ENCODE measurements around the gene HSPG2. TPM values are rescaled to one million over a fixed set of nuclear protein-coding genes. Genes with fewer than 3 reads are reported as not detected.

Gene HSPG2
- total RNA-seq, 2 experiments from 2014 or later = 1.6 to 4.7 TPM

- ChIA-PET CTCF (ENCODE audit: unreplicated experiment) (interaction anchor here (0.6 kb wide), 1 partner anchor 119 kb away, joined by 3 read pairs; no protein-coding TSS in a partner anchor), POLR2A (interaction anchor here (0.7 kb wide), 2 partner anchors 105 to 298 kb away, joined by 3 to 4 read pairs; no protein-coding TSS in a partner anchor)
- Histone ChIP-seq H3K4me2 (ENCODE audit: low read length) (no peak overlapping the region), H3K79me2 (ENCODE audit: insufficient read depth, low read depth, low read length) (no peaks in the 10 kb centered on the region), H3K36me3 (ENCODE audit: insufficient read depth, low read length) (no peaks in the 10 kb centered on the region), H3K4me3 (ENCODE audit: low read depth, low read length, poor library complexity, severe bottlenecking) (no peak overlapping the region), H3K9me2 (ENCODE audit: insufficient read depth, low read length) (no peaks in the 10 kb centered on the region), H4K20me1 (ENCODE audit: insufficient read depth, low read length) (no peaks in the 10 kb centered on the region), H3K4me1 (ENCODE audit: insufficient read depth, low read length, poor library complexity, severe bottlenecking) (no peaks in the 10 kb centered on the region), H3K9me3 (ENCODE audit: low read length) (no peaks in the 10 kb centered on the region), H2AFZ (ENCODE audit: low read length) (no peak overlapping the region), H3K27ac (ENCODE audit: low read depth, low read length, poor library complexity, severe bottlenecking) (no peak overlapping the region)
- intact Hi-C loops (cut with micrococcal nuclease; ENCODE audit: unreplicated experiment) = no loop called here
- BruUV-seq (replicated peaks) = no TSS peak
- TF ChIP-seq EZH2phosphoT487 (IDR thresholded peaks at IDR 0.05; ENCODE audit: borderline replicate concordance, low read depth, low read length) = no peak
- TF ChIP-seq, protein P1, sequence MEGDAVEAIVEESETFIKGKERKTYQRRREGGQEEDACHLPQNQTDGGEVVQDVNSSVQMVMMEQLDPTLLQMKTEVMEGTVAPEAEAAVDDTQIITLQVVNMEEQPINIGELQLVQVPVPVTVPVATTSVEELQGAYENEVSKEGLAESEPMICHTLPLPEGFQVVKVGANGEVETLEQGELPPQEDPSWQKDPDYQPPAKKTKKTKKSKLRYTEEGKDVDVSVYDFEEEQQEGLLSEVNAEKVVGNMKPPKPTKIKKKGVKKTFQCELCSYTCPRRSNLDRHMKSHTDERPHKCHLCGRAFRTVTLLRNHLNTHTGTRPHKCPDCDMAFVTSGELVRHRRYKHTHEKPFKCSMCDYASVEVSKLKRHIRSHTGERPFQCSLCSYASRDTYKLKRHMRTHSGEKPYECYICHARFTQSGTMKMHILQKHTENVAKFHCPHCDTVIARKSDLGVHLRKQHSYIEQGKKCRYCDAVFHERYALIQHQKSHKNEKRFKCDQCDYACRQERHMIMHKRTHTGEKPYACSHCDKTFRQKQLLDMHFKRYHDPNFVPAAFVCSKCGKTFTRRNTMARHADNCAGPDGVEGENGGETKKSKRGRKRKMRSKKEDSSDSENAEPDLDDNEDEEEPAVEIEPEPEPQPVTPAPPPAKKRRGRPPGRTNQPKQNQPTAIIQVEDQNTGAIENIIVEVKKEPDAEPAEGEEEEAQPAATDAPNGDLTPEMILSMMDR (conservative IDR thresholded peaks at IDR 0.05; ENCODE audit: low read length) = no peak
- DNase-seq (ENCODE audit: low spot score) = no peak
Measured at GRCh38 chr1:21878009-21878773, 58.9 kb downstream of the HSPG2 start.

GRCh38 chr1:21876267-21876666 lies 60.8 kb downstream of the HSPG2 start:
- no peak overlapping the region for H3K4me2 ChIP-seq (ENCODE audit: low read length)
- no peaks in the 10 kb centered on the region for H3K9me3 ChIP-seq (ENCODE audit: low read length)
- H2AFZ ChIP-seq (ENCODE audit: low read length) = no peak overlapping the region
- H3K36me3 ChIP-seq (ENCODE audit: insufficient read depth, low read length) = no peaks in the 10 kb centered on the region
- no peak overlapping the region for H3K27ac ChIP-seq (ENCODE audit: low read depth, low read length, poor library complexity, severe bottlenecking)
- no peak for TF ChIP-seq EZH2phosphoT487 (IDR thresholded peaks at IDR 0.05; ENCODE audit: borderline replicate concordance, low read depth, low read length)
- TF ChIP-seq, protein P1 (conservative IDR thresholded peaks at IDR 0.05; ENCODE audit: low read length) = no peak
- no peak for DNase-seq (ENCODE audit: low spot score)
- POLR2A ChIA-PET = no interaction called here
- H3K4me1 ChIP-seq (ENCODE audit: insufficient read depth, low read length, poor library complexity, severe bottlenecking) = peaks cover 8% of the 10 kb centered on the region
- H3K4me3 ChIP-seq (ENCODE audit: low read depth, low read length, poor library complexity, severe bottlenecking) = no peak overlapping the region
- H3K9me2 ChIP-seq (ENCODE audit: insufficient read depth, low read length) = no peaks in the 10 kb centered on the region
- H4K20me1 ChIP-seq (ENCODE audit: insufficient read depth, low read length) = no peaks in the 10 kb centered on the region
- BruUV-seq (replicated peaks) = no TSS peak
- H3K79me2 ChIP-seq (ENCODE audit: insufficient read depth, low read depth, low read length) = no peaks in the 10 kb centered on the region
- CTCF ChIA-PET (ENCODE audit: unreplicated experiment) = no interaction called here
- intact Hi-C loops (cut with micrococcal nuclease; ENCODE audit: unreplicated experiment) = no loop called here

DNA sequence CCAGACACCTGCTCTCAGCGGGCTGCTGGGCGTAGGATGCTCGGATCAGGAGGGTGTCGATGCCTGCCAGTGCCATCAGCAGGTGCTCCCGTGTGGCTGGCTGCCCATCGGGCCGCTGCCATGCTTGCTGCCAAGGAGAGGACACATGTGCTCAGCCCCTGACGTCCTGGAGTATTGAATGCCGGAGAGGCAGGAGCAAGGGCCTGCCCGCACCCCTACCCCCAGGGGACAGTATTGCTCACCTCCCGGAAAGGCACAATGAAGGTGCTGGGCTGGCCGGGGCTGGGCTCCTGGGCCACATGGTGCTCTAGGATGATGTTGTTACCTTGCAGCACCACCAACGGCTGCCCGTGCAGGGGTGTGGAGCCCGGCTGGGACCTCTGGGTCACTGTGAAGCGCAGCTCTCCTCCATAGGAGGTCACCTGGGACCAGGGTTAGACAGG lies 61.5 kb downstream of the HSPG2 start:
- TF ChIP-seq EZH2phosphoT487 (IDR thresholded peaks at IDR 0.05; ENCODE audit: borderline replicate concordance, low read depth, low read length) = no peak
- TF ChIP-seq, protein P1 (conservative IDR thresholded peaks at IDR 0.05; ENCODE audit: low read length) = no peak
- H3K9me3 ChIP-seq (ENCODE audit: low read length) = no peaks in the 10 kb centered on the region
- no peak overlapping the region for H3K27ac ChIP-seq (ENCODE audit: low read depth, low read length, poor library complexity, severe bottlenecking)
- ChIA-PET POLR2A (no interaction called here), CTCF (ENCODE audit: unreplicated experiment) (no interaction called here)
- H4K20me1 ChIP-seq (ENCODE audit: insufficient read depth, low read length) = no peaks in the 10 kb centered on the region
- intact Hi-C loops (cut with micrococcal nuclease; ENCODE audit: unreplicated experiment) = no loop called here
- H3K4me1 ChIP-seq (ENCODE audit: insufficient read depth, low read length, poor library complexity, severe bottlenecking) = peaks cover 8% of the 10 kb centered on the region
- no TSS peak for BruUV-seq (replicated peaks)
- H3K36me3 ChIP-seq (ENCODE audit: insufficient read depth, low read length) = no peaks in the 10 kb centered on the region
- H3K4me2 ChIP-seq (ENCODE audit: low read length) = no peak overlapping the region
- H3K4me3 ChIP-seq (ENCODE audit: low read depth, low read length, poor library complexity, severe bottlenecking) = no peak overlapping the region
- H2AFZ ChIP-seq (ENCODE audit: low read length) = no peak overlapping the region
- no peaks in the 10 kb centered on the region for H3K79me2 ChIP-seq (ENCODE audit: insufficient read depth, low read depth, low read length)
- H3K9me2 ChIP-seq (ENCODE audit: insufficient read depth, low read length) = no peaks in the 10 kb centered on the region
- no peak for DNase-seq (ENCODE audit: low spot score)
